ENCODE measurements around the gene RGS17.

GRCh38 chr6:153087436-153087835 is 43.6 kb downstream of the RGS17 start:
- TF ChIP-seq CTCF (IDR thresholded peaks at IDR 0.05), result no peak
- TF ChIP-seq POLR2A (IDR thresholded peaks at IDR 0.05), result no peak
- TF ChIP-seq POLR2AphosphoS5 (IDR thresholded peaks at IDR 0.05), result no peak

Measured in breast epithelium (tissue), 3 donors.